D721Med (cell line): ENCODE results near the gene EPHB6.

ENCODE experiments used
- DNase-seq: peaks from one replicate; pipeline ENCODE4 v3.0.0; 2011; ENCODE audit warnings: low spot score; ENCODE audit not compliant: insufficient read length
- FAIRE-seq: peaks from 2 replicates; lab custom pipeline; 2011; peaks lifted over from hg19 to GRCh38; lab: Jason Lieb, UNC
- TF ChIP-seq, protein P1 (sequence below): IDR thresholded peaks from 2 replicates; pipeline ENCODE4 v1.5.1; 2012; ENCODE audit warnings: mild to moderate bottlenecking, control low read depth; ENCODE audit not compliant: insufficient read depth; ENCODE audit errors: missing control alignments

Gene EPHB6

DNA sequence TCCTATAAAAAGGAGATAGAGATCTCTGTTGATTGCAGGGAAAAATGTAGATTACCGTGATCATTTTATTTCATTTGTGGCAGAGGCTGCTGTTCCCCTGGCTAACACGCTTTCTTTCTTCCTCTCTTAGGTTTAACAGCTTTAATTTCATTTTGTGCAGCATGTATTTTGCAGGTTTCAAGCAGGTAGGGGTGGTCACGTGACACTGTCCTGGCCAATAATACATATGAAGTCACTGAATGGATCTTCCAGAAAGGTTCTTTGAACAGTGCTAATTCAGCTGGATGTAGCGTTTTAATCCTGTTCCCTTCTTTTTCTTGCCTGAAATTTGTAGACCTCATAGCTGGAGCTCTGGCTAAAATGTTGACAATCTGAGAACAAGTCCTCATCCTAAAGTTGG is 3.6 kb upstream of the EPHB6 start:
- FAIRE-seq: no peak
- TF ChIP-seq, protein P1, sequence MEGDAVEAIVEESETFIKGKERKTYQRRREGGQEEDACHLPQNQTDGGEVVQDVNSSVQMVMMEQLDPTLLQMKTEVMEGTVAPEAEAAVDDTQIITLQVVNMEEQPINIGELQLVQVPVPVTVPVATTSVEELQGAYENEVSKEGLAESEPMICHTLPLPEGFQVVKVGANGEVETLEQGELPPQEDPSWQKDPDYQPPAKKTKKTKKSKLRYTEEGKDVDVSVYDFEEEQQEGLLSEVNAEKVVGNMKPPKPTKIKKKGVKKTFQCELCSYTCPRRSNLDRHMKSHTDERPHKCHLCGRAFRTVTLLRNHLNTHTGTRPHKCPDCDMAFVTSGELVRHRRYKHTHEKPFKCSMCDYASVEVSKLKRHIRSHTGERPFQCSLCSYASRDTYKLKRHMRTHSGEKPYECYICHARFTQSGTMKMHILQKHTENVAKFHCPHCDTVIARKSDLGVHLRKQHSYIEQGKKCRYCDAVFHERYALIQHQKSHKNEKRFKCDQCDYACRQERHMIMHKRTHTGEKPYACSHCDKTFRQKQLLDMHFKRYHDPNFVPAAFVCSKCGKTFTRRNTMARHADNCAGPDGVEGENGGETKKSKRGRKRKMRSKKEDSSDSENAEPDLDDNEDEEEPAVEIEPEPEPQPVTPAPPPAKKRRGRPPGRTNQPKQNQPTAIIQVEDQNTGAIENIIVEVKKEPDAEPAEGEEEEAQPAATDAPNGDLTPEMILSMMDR: no peak

GRCh38 chr7:142851919-142852318 is 3.0 kb upstream of the EPHB6 start:
- DNase-seq: no peak
- TF ChIP-seq, protein P1: no peak
- no peak for FAIRE-seq

More for the DNA sequence above, 3.6 kb upstream of the EPHB6 start:
- no peak for DNase-seq

DNA sequence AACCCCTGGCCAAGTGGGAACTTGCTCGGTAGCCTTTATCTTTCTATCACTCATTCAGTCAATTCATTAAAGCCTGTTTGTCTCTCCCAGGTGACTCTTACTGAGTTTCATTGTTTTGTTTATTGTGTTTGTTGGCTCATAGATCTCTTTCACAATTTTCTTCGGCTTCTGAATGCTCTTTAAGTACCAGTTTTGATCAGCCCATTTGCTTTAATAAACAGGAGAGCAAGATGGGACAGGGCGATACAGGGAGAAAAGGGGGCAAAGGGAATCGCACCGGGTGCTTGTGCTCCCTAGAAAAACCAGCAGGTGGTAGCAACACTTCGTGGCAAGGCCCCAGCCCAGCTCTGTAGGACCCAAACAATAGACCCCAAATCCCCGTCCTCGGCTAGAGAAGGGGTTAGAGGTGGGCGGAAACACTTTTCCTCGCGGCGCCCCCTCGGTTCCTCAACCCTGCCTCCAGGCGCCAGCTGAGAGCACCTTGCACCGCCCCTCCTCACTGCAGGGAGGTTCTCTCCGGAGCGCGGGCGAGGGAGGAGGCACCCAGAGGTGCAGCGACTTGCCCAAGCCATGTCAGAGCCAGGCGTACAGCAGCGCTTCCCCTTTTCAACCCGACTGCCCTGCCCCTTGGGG is 1.0 kb upstream of the EPHB6 start:
- no peak for DNase-seq
- FAIRE-seq: no peak
- TF ChIP-seq, protein P1: peak; percentile 76

GRCh38 chr7:142855114-142855743 is 353 bp downstream of the EPHB6 start:
- DNase-seq (no peak), FAIRE-seq (no peak)

DNA sequence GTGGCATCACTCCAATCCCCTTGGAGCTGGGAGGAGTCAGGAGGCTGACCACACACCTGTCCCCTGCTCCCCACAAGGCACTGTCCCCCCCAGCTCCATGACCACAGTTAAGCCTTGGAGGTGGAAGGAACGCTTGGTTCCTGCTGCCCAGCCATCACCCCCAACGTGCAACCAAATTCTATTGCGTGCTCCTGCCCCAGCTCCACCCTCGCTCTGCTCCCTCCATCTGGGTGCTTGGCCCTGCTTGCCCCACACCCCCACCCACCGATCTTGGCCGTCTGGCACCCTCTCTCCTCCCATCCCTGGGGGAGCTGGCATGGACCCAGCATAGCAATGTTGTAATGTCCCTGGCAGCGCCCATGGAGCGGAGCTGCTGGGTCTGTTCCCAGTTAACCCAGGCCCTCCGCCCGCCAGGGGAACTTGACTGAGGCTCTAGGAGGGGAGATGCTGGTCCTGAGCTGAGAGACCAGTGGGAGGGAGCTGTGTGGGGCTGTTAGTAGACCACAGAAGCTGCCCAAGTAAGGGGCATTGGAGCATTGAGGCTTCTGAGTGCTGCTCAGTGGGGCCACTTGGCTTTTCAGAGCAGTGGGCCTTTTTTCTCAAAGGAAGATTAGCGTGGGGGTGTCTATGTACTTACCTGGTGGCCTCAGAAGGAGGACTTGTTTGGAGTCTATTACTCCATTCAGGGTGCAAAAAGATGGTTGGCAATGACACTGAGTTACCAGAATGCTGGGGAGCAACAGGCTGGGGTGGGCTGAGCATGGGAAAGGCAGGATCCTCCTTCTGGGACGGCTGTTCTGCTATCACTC is 1.1 kb downstream of the EPHB6 start:
- TF ChIP-seq, protein P1: no peak
- DNase-seq (no peak), FAIRE-seq (no peak)

More at GRCh38 chr7:142855114-142855743, 353 bp downstream of the EPHB6 start:
- TF ChIP-seq, protein P1: no peak

- TF ChIP-seq, protein P1: no peak
- no peak for FAIRE-seq
- DNase-seq: no peak
Measured at GRCh38 chr7:142856565-142857245, 1.8 kb downstream of the EPHB6 start.
